GM21390 (cell line): ENCODE results near the gene ABI1.

Source experiments
- ATAC-seq: cut with Tn5 transposase; IDR thresholded peaks from one replicate; pipeline ENCODE4 v1.9.1; 2021; ENCODE audit not compliant: unreplicated experiment

The ABI1 gene

DNA sequence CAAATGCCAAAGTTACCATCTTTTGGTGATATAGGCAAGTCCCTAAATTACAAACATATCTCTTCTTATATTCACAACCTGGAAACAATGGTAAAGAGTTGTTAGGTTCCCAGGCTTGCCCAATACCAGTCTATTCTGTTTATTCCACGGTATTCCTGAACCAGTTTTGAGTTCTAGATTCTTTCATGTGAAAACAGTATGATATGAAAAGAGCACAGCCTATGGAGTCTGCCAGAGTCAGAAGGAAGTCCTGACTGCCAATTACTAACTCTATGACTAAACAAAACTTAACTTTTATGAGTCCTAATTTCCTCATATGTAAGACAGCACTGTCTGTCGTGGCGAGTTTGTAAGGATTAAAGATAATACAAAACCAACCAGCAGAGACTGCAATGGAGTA lies 5.6 kb downstream of the ABI1 start:
- no peak for ATAC-seq

DNA sequence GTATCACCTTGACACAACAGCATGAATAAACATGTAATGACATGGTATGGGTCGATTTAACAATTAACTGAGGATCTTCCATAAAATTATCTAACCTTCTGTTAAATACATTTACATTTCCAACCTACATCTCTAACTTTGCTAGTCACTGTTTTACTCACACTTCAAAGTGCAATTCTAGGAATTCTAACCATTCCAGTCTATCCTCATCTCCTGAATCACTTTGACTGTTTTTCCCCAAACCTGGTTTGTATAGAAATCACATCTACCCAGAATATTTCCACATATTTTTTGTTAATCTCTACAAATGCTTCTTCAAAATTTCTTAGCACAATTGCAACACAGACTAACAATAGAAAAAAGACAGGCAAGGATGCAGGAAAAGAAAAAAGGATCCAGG lies 6.2 kb downstream of the ABI1 start:
- ATAC-seq, result no peak

GRCh38 chr10:26844396-26844975 lies 16.3 kb downstream of the ABI1 start:
- ATAC-seq, result no peak

GRCh38 chr10:26843736-26844135 lies 17.0 kb downstream of the ABI1 start:
- ATAC-seq, result no peak

- ATAC-seq, result no peak
These were observed 18.9 kb downstream of the ABI1 start for GRCh38 chr10:26841733-26842317.

- no peak for ATAC-seq
These were observed 19.6 kb downstream of the ABI1 start for GRCh38 chr10:26840938-26841732.

- ATAC-seq, result no peak
These were observed 20.7 kb downstream of the ABI1 start for GRCh38 chr10:26839966-26840627.

- no peak for ATAC-seq
These were observed 23.6 kb downstream of the ABI1 start for GRCh38 chr10:26837139-26837538.

DNA sequence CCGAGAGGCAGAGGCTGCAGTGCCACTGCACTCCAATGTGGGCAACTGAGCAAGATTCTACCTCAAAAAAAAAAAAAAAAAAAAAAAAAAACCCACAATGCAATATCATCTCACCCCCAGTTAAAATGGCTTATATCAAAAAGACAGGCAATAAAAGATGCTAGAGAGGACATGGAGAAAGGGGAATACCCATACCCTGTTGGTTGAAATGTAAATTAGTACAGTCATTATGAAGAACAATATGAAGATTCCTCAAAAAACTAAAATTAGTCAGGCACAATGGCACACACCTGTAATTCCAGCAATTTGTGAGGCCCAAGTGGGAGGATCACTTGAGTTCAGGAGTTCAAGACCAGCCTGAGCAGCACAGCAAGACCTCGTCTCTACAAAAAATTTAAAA lies 25.7 kb downstream of the ABI1 start:
- no peak for ATAC-seq

DNA sequence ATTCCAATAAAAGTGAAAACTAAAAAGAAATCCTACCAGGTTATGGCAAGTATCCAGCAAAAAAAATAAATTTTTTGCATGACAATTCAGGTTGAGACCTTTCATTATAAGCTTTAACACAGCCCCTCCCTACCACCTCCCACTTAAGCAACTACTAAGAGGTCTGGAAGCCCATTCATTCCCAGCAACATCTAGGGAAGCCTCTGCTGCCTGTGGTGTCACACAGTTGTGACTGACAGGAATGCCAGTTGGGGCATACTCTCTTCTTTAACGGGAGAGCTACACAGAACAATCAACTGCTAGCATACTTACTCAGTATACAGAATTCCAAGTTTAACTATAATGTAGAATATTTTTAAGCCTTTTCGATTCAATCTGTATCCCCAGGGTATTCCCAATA lies 27.8 kb downstream of the ABI1 start:
- ATAC-seq, result no peak

DNA sequence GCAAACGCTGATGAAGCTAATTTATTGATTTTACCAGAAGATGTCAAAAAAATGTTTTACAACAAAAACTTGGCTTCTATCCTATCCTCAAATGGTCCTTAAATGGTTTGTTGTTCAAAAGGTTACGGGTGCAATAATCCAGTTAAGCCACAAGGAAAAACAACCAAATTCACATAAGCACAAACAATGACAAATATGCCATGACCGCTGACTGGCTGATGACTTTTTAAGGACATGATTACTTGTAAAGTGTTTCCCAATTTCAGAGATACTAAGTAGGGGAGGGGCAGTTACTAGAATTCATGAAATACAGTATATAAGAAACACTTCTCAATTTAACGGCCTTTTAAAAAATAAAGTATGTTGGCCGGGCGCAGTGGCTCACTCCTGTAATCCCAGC lies 28.8 kb downstream of the ABI1 start:
- ATAC-seq, result no peak

- no peak for ATAC-seq
These were observed 30.8 kb downstream of the ABI1 start for GRCh38 chr10:26829810-26830515.

DNA sequence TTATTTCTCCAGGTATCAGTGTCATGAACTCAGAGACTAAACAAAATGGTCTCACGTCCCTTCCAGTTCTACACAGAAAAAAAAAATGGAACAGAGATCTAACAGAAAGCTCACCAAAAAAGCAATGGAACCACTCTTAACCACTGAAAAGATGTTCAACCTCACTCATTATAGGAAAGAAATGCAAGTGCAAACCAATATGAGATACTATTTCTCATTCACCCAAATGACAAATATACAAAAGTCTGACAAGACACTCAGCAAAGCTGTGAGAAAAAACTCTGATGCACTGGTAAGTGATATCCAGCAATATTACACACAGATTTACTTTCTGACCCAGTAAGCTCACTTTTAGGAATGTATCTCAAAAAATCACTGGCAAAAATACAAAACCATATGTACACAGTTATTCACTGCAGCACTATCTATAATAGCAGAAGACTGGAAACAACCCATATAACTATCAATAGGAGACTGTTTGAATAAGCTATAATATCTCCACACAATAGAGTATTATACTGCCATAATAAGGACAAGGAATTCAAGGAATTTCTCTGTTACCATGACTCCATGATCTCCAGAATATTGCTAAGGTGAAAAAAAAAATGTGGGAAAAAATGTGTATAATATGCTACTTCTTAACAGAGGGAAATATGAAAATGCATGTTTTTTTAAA lies 36.6 kb downstream of the ABI1 start:
- no peak for ATAC-seq

- no peak for ATAC-seq
These were observed 38.8 kb downstream of the ABI1 start for GRCh38 chr10:26821699-26822570.

- ATAC-seq, result no peak
These were observed 45.3 kb downstream of the ABI1 start for GRCh38 chr10:26815500-26815899.

- no peak for ATAC-seq
These were observed 50.2 kb downstream of the ABI1 start for GRCh38 chr10:26810435-26811026.

DNA sequence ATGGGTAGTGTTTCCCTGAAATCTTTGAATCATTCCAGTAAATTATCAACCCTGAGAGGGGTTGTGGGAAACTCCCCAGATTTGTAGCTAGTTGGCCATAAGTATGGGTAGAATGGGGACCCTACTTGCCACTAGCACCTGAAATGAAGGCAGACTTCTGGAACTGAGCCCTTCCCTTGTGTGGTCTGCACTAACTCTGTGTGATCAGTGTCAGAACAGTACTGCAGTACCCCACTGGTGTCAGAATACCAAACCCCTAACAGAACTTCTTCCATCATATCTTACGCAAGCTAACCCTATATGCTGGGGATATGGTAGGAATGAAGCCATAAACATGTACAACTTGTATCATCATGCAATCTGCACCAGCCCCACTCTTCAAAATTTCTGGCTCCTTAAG lies 50.8 kb downstream of the ABI1 start:
- ATAC-seq, result no peak

GRCh38 chr10:26807532-26807931 lies 53.2 kb downstream of the ABI1 start:
- ATAC-seq, result no peak

DNA sequence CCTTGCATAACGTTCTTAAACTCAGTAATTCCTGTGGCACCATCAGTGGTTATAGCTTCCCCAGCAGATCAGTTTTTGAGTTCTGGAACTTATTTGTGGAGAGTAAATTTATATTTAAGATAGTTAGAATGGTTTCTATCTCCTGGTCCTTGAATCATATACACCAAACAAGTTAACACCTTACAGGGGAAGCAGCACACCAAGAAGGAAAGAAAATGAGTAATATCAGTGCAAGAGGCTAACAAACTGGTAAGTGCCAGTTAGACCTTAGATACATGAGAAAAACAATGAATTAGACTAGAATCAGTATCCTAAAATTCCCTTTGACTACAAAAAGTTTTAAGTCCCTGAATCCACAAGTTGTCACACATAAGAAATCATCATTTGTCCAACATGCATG lies 54.2 kb downstream of the ABI1 start:
- ATAC-seq, result no peak
